ENCODE data around the gene MDFI.

MDFI gene

DNA sequence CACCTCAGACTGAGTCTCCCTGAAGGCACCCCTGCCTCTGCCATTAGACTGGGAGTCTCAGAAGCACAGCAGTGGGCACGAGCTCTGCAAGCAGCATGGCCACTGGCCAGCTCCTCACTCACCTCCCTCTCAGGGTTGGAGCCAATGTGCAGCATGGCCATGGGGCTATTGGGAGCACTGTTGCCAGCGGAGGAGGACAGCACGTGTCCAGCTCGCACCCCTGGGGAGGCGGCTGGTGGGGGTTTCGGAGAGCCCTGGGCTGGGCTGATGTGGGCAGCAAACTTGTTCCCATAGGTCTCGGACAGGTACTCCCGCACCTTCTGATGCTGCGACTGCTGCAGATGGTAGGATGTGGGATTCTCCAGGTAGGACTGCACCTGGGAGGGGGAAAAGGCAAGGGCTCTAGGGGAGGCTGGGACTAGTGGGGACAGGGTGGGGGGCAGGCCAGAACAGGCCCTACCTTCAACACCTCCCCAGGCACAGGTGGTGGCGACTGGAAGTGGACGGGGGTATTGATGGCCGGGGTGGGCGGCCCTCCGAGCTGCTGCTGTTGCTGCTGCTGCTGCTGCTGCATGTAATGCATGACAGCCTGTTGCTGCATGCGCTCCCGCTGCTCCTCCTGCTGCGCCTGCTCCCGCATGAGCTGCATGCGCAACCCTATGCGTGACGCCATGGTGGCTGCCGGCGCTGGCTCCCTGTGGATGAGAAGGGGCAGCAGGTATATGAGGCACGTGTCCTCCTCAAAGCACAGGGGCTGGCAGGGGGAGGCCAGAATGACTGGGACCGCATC is 52.5 kb downstream of the MDFI start:
- no peak for DNase-seq

GRCh38 chr6:41691426-41692079 is 53.3 kb downstream of the MDFI start:
- DNase-seq: no peak

DNA sequence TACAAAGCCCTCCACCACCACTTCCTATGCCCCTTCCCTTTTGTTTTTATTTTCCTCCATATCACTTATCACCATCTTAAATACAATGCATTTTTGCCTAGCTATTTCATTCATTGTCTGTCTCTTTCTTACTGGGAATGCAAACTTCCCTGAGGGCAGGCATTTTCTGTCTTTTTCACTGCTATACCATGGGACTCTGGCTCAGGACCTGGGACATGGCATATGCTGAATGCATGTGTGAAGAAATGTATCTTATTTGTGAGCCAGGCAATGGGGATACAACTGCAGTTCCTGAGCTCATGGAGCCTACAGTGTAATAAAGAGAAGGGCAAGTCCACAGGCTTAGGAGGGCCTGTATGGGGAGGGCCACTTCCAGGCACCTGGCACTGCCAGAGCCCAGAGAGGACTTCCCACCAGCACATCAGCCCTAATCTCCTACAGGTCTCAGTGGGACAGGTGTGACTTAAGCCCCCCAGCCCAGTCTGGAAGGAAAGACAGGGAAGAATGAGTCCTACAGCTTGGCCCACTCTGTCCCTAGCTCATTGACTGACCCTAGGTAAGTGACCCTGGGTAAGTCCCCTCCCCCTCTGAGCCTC is 53.9 kb downstream of the MDFI start:
- no peak for DNase-seq

GRCh38 chr6:41692730-41693129 is 54.5 kb downstream of the MDFI start:
- DNase-seq: no peak

DNA sequence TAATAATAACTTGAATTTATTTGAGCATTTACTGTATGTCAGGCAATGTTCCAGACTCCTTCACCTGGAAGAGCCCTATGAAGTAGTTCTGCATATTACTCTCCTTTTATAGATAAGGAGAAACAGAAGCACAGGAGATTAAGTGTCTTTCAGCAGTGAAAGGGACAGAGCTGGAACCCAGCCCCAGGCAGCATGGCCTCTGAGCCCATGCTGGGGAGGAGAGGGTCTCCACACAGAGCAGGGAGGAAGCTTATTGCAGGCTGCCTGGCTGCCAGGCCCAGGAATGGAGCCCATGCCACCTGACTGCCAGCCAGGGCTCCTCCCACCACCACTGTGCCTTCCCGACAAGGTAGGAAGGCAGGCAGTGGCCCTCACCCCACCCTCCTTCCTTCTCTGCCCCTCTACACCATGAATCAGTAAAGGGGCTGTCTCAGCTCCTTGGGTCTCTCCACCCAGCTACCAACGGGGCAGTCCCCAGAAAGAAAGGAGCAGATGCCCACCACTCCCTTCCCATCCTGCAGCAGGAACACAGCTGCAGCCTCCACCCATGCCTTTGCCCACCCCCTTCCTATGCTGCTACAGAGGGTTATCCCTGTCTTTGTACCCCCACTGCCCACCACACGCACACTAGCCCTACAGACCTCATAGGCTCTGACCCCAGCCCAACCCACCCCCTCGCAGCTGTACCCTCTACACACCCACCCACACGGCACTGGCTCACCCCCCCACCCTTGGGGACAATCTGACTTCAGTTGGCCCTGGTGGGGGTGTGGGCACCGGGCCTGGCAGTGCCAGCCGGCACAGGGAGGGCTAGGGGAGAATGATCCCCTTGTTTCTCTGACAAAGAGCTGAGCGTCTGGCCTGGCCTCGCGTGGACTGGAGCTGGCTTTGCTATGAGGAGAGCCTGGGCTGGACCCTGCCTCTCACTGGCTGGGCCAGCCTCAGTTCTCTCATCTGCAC is 55.3 kb downstream of the MDFI start:
- no peak for DNase-seq

DNA sequence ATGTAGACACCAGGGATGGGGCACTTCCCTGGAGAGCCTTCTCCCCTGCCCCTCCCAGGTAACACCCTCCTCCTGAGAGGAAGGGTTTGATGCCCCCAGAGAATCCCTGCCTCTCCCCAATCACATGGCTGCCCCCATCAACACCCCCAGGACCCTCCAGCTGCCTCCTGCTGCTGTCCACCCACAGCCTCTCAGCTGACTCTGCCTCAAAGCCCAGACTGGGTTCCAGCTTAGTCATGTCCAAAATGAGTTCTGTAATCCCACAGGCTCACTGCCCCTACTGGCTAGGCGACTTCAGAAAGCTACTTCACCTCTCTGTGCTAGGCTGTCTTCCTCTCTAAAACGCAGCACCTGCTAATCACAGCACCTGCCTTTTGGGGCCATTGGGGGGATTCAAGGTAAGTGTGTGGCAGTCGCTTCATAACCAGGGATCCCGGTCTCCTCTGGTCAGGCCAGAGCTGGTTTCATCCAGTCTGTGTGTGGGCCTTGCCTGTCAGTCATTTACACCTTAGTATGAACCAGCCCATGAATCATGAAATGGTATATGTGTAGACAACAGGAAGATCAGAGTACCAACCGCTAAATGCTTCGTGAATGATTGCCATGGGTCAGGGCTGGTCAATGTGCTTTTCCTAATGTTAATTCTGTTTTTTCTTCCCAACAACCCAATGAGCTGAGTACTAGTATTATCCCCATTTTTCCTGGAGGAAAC is 56.7 kb downstream of the MDFI start:
- DNase-seq: no peak

DNA sequence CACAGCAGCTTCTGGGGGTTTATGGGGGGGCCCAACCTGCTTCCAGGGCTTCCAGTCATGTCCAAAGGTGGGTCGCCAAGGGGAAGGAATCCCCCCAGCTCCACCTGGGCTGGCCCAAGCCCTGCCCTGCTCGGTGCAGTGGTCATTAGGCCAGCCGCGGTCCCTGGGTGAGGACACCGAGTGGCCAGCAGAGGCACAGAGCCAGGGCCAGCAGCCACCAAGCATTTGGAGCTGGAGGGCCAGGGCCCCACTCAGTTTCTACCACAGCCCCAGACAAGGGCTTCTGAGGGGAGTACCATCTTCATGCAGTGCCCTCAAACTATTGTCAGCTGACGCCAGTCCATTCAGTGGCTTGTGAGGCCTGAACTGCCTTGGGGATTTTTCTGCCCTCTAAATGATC is 57.6 kb downstream of the MDFI start:
- DNase-seq: no peak

GRCh38 chr6:41696788-41697187 is 58.5 kb downstream of the MDFI start:
- no peak for DNase-seq

DNA sequence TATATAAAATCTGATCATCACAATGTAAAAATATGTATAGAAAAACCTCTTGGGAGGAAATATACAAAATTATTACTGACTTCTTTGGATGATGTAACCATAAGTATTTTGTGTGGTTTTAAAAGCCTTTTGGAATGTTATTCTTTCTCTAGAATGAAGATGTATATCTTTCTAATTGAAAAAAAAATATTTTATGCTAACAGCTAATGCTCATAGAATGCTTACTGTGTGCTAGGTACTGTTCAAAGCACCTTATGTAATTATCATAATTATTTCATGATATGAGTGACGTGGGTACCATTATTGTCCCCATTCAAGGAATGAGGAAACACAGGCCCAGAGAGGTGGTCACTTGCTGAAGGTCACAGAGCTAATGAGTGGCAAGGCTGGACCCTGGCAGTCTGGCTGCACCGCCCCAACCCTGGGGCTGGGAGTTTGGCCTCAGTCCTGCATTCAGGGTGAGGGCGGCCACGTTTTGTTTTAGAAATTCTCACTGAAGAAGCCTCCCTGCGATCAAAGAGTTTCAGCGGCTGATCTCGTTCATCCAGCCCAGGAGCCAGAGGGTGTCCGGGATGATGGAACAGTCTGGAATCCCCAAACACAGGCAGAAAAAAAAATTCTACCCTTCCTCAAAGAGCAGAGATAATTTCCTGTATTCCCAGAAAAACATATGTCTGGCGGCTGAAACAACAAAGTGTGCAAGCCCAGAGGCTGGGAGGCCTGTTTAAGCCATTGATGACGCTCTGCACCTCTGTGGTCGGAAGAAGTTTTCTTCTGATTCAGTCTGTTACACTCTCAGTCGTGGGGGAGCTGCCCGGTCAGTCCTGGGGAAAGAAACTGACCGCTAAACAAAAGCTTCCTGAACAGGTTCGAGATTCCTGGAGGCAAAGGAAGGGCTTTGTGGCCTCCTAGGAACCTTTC is 59.9 kb downstream of the MDFI start:
- no peak for DNase-seq

DNA sequence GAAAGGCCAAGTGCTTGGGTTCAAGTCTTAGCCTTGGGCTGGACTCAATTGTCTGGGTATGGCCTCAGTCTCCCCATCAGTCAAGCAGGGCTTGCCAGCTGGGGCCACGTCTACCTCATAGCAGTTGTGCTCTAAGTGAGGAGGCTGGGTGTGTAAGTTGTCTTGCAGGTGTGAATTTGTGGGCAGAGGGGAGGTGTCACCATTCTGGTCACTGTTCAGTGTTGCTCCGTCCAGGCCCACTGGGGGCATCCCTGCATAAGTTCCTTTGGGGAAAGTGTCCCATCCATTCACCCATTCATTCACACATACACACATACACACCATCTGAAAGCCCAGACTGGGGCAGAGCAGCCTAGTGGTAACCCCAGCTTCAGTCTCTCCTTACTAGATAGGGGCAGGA is 60.8 kb downstream of the MDFI start:
- DNase-seq: no peak

GRCh38 chr6:41700463-41701347 is 62.4 kb downstream of the MDFI start:
- no peak for DNase-seq

DNA sequence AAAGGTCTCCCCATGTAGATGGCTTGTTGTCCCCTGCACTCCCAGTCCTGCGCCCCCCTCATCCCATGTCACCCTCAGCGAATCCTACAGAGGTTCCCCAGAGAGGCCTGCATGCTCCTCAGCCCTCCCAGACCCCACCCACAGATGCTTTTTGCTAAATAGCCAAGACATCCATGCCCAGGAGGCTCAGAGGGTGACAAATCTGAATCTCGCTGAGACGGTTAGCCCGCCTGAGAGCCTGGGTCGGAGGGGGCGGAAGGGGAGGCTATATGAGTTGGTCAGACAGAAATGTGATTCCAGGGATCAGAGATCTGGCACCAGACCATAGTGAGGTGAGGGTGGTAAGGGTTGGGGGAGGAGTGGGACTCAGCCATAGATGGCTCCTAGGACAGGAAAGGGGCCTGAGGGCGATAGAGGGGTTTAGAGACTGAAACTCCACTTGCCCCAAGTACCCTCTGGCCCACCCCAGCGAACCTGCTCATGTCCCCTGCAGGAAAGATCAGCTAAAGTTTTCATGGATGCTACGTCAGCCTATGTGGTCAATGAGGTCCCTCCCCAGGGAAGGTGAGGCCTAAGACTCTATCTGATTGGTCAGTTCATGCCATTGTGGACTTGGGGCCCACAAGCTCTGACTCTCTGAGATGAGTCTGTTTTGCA is 63.9 kb downstream of the MDFI start:
- DNase-seq: no peak

- no peak for DNase-seq
Measured at GRCh38 chr6:41702771-41703494, 64.7 kb downstream of the MDFI start.

Measured in NCI-H2081 treated with DMSO at 0.1 percent for 48 hours (cell line).